ENCODE data around the gene POLR2I. TPM values are rescaled to one million over a fixed set of nuclear protein-coding genes. Genes with fewer than 3 reads are reported as not detected.

Gene POLR2I
- total and polyA plus RNA-seq, 12 donors = 38.0 to 127 (median 72.4) TPM

DNA sequence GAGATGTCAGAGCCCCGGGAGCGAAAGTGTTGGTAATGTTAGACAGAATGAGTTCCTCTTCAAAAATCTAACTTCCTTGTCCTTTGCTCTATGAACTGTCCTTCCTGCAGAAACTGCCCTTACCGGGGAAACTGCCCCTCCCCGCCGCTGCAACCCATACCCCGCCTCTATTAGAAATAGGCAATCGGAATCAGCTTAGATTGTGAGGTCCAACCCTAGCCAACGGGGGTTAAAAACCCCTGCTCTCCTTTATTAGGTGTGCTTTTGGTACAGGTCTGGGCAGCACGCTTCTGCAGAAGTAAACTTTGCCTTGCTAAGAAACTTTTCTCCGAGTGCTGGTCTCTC lies 13.7 kb upstream of the POLR2I start:
- intact Hi-C loops (cut with DNase I) = loop anchor here in 1 of 2 donors (5.0 kb wide), 1 partner anchor 44 kb away; no protein-coding TSS in a partner anchor
- Histone ChIP-seq H3K4me3 (peak overlapping the region in 2 of 4 donors; percentile 21 to 42), H3K4me1 (replicated peaks in 1 of 2) (peaks cover 0 to 17% of the 10 kb centered on the region in 2 donors), H3K36me3 (replicated peaks in 1 of 2) (peaks cover 0 to 25% of the 10 kb centered on the region in 2 donors), H3K27ac (peak overlapping the region; percentile 77 to 92 (median 84)), H3K9me3 (replicated peaks in 1 of 3) (no peaks in the 10 kb centered on the region), H3K27me3 (no peaks in the 10 kb centered on the region)
- no peak for DNase-seq
- WGBS, 4 donors = 5 to 13% (median 6%) methylated on average over 8 to 10 of the region's 10 CpGs
- TF ChIP-seq POLR2A (IDR thresholded peaks at IDR 0.05) = no peak
- TF ChIP-seq, protein P1, sequence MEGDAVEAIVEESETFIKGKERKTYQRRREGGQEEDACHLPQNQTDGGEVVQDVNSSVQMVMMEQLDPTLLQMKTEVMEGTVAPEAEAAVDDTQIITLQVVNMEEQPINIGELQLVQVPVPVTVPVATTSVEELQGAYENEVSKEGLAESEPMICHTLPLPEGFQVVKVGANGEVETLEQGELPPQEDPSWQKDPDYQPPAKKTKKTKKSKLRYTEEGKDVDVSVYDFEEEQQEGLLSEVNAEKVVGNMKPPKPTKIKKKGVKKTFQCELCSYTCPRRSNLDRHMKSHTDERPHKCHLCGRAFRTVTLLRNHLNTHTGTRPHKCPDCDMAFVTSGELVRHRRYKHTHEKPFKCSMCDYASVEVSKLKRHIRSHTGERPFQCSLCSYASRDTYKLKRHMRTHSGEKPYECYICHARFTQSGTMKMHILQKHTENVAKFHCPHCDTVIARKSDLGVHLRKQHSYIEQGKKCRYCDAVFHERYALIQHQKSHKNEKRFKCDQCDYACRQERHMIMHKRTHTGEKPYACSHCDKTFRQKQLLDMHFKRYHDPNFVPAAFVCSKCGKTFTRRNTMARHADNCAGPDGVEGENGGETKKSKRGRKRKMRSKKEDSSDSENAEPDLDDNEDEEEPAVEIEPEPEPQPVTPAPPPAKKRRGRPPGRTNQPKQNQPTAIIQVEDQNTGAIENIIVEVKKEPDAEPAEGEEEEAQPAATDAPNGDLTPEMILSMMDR (IDR thresholded peaks at IDR 0.05) = no peak

DNA sequence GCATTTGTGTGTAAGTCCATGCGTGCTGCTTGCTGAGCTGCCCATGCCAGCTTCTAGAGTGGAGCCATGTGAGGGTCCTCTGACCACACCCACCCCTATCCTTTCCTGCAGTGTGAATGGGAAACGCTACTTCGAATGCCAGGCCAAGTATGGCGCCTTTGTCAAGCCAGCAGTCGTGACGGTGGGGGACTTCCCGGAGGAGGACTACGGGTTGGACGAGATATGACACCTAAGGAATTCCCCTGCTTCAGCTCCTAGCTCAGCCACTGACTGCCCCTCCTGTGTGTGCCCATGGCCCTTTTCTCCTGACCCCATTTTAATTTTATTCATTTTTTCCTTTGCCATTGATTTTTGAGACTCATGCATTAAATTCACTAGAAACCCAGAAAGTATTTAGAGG lies 10.9 kb upstream of the POLR2I start:
- Histone ChIP-seq H3K27me3 (no peaks in the 10 kb centered on the region), H3K27ac (no peak overlapping the region), H3K36me3 (replicated peaks in 1 of 2) (peaks cover 0 to 45% of the 10 kb centered on the region in 2 donors), H3K9me3 (replicated peaks in 1 of 3) (no peaks in the 10 kb centered on the region), H3K4me1 (replicated peaks in 1 of 2) (peaks cover 0 to 17% of the 10 kb centered on the region in 2 donors), H3K4me3 (no peak overlapping the region)
- no peak for DNase-seq
- intact Hi-C loops (cut with DNase I) = loop anchor here in 1 of 2 donors (5.0 kb wide), 1 partner anchor 47 kb away; no protein-coding TSS in a partner anchor
- 85 to 89% (median 86%) methylated on average over 8 to 9 of the region's 9 CpGs for WGBS, 4 donors
- no peak for TF ChIP-seq POLR2A (IDR thresholded peaks at IDR 0.05)
- TF ChIP-seq, protein P1 (IDR thresholded peaks at IDR 0.05) = no peak

DNA sequence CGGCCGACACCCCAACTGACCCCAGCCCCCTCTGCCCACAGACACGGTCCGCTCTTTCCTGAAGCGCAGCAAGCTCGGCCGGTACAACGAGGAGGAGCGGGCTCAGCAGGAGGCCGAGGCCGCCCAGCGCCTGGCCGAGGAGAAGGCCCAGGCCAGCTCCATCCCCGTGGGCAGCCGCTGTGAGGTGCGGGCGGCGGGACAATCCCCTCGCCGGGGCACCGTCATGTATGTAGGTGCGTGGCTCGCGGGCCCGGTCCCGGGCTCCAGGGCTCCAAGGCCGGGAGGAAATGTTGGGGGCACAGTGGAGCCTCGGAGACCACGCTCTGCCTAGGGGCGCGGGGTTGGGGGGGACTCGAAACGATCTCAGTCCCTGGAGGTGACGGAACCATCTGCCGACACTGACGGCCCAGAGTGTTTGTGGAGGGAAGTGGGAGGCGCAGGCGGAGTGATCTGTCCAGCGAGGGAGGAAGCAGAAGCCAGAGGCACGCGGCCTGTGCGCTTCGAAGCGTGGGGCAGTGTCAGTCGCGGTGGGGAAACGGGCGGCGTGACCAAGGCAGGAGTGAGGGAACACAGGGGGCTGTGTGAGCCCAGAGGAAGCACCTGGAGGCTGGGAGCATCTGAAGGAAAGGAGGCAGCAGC lies 6.9 kb upstream of the POLR2I start:
- H3K27ac ChIP-seq = no peak overlapping the region
- no peaks in the 10 kb centered on the region for H3K9me3 ChIP-seq (replicated peaks in 1 of 3)
- 84 to 90% (median 87%) methylated on average over 37 to 49 of the region's 49 CpGs for WGBS, 4 donors
- no peak overlapping the region for H3K4me3 ChIP-seq
- H3K36me3 ChIP-seq (replicated peaks in 1 of 2) = peaks cover 0 to 80% of the 10 kb centered on the region in 2 donors
- no peaks in the 10 kb centered on the region for H3K27me3 ChIP-seq
- intact Hi-C loops (cut with DNase I) = no loop called here
- DNase-seq = no peak
- TF ChIP-seq, protein P1 (IDR thresholded peaks at IDR 0.05) = no peak
- no peak for TF ChIP-seq POLR2A (IDR thresholded peaks at IDR 0.05)
- peaks cover 0 to 5% of the 10 kb centered on the region in 2 donors for H3K4me1 ChIP-seq (replicated peaks in 1 of 2)

DNA sequence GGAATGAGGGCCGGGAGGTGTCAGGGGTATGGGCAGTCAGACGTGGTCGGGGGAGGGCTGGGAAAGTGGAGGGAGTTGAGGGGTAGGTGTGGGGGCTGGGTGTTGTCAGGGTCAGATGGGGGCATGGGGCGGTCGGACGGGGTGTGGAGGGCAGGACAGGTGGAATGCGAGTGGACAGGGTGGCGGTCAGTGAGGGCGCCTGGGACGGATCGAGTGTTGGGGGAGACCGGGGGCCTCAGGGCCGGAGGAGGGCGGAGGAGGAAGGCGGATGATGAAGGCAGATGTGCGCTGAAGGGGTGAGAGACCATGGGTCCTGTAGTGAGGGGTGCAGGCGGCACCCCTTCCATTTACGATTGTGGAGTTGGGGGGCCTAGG lies 6.3 kb upstream of the POLR2I start:
- intact Hi-C loops (cut with DNase I) = no loop called here
- Histone ChIP-seq H3K9me3 (replicated peaks in 1 of 3) (no peaks in the 10 kb centered on the region), H3K4me1 (replicated peaks in 1 of 2) (peaks cover 0 to 11% of the 10 kb centered on the region in 2 donors), H3K36me3 (replicated peaks in 1 of 2) (peaks cover 0 to 80% of the 10 kb centered on the region in 2 donors), H3K27ac (no peak overlapping the region), H3K4me3 (no peak overlapping the region), H3K27me3 (no peaks in the 10 kb centered on the region)
- no peak for TF ChIP-seq POLR2A (IDR thresholded peaks at IDR 0.05)
- TF ChIP-seq, protein P1 (IDR thresholded peaks at IDR 0.05) = no peak
- WGBS, 4 donors = 92 to 94% (median 93%) methylated on average over 18 of the region's 18 CpGs
- no peak for DNase-seq

Data from adrenal gland (tissue), 12 donors.